OCI-LY7 (cell line): ENCODE data around the gene PIGM.

ENCODE experiments used
- CTCF ChIP-seq: fragments of 200-600 bp; sonication (generic); conservative IDR thresholded peaks from 2 replicates; pipeline ENCODE4 v1.5.1; 2014; ENCODE audit warnings: mild to moderate bottlenecking, antibody characterized with exemption, low read length, moderate library complexity, mixed read lengths
- EZH2phosphoT487 ChIP-seq: fragments of 200-600 bp; sonication (generic); IDR thresholded peaks from 2 replicates; pipeline ENCODE4 v1.6.1; 2018; ENCODE audit warnings: low read depth, borderline replicate concordance, mild to moderate bottlenecking, mixed run types, antibody characterized with exemption, low read length, moderate library complexity, mixed read lengths

GRCh38 chr1:160022330-160023310, 9.2 kb downstream of the PIGM start:
- no peak for TF ChIP-seq CTCF
- TF ChIP-seq EZH2phosphoT487: no peak
